ENCODE measurements around the gene IL18R1.

The IL18R1 gene

GRCh38 chr2:102434655-102435381 is 79.2 kb downstream of the IL18R1 start:
- DNase-seq: no peak

GRCh38 chr2:102435741-102436140 is 80.1 kb downstream of the IL18R1 start:
- no peak for DNase-seq

DNA sequence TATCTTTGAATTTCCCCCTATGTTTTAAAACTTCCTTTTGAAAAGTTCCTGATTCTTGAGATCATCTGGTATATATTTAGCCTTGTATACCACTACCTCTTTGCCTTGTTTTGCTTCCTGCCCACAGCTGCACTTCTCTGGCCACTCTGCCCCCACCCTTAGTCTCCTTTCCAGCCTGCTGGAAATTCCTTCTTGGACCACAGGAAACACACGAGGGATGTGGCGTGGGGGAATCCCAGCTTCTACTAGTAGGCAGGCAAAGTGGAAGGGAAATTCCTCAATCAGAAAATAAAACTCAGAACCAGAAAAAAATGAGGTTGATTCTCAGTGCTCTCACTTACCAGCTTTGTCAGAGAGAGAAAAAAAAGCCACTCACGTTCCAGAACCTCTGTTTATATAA is 80.7 kb downstream of the IL18R1 start:
- DNase-seq: no peak

GRCh38 chr2:102437122-102437521 is 81.5 kb downstream of the IL18R1 start:
- no peak for DNase-seq

DNA sequence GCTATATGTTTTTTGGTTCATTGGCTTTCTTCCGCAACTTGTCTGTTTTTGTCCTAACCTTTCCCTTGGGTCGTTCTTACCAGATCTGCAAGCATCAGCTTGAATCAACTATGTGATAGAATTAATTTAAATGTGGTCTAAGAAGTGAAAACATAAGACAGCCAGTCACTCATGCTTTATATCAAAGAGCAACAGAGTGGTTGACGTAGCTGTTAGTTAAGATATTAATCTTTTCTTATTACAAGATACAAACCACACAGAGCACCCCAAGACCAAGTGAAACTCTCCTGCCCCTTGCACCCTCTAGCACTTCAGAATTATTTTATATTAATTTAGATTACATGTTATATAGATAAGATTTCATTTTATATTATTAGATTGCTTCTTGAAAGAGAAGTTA is 82.5 kb downstream of the IL18R1 start:
- no peak for DNase-seq

GRCh38 chr2:102438578-102438977 is 83.0 kb downstream of the IL18R1 start:
- no peak for DNase-seq

DNA sequence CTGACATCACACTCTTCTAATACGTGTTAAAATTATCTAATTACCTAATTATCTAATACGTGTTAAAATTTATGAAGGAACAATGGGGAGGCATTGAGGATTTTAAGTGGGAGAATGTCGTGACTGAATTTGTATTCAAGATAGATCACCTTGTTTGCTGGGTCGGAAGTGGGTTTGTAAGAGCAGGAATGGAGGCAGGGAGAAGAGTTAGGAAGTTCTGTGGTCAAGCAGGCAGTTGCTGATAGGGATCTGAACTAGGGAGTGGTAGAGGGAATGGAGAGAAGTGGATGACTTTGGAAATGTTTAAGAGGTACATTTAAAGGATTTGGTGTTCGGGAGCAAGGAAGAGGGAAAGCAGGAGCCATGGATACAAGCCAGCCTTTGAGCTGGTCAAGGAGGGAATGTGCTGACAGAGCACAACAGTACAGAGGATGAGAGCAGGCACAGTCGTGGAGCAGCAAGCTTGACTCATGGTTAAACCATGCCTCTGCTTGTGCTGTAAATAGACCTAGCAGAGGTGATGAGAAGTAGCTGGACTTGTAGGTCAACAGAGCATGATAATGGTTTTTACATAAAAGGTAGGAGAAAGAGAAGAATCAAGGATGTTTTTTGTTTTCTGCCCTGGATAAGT is 83.6 kb downstream of the IL18R1 start:
- DNase-seq: no peak

- no peak for DNase-seq
Measured at GRCh38 chr2:102442967-102443828, 87.6 kb downstream of the IL18R1 start.

GRCh38 chr2:102444233-102444632 is 88.6 kb downstream of the IL18R1 start:
- no peak for DNase-seq

- DNase-seq: no peak
Measured at GRCh38 chr2:102446936-102447335, 91.3 kb downstream of the IL18R1 start.
